KOPT-K1 (cell line): ENCODE results near the gene MYO18B.

Source experiments
- H3K27ac ChIP-seq: fragments of 200-600 bp; sonication (generic); 2 replicates; pipeline ENCODE4 v1.5.1; 2016; ENCODE audit warnings: antibody characterized with exemption, mild to moderate bottlenecking, low read depth, low read length; ENCODE audit not compliant: poor library complexity, severe bottlenecking
- H3K36me3 ChIP-seq: fragments of 200-600 bp; sonication (generic); 2 replicates; pipeline ENCODE4 v1.5.1; 2017; ENCODE audit warnings: antibody characterized with exemption, mild to moderate bottlenecking, low read length, moderate library complexity; ENCODE audit not compliant: insufficient read depth
- H3K9me3 ChIP-seq: fragments of 200-600 bp; sonication (generic); 2 replicates; pipeline ENCODE4 v1.5.1; 2017; ENCODE audit warnings: antibody characterized with exemption, low read length, mild to moderate bottlenecking; ENCODE audit not compliant: insufficient read depth, poor library complexity, severe bottlenecking

The MYO18B gene

DNA sequence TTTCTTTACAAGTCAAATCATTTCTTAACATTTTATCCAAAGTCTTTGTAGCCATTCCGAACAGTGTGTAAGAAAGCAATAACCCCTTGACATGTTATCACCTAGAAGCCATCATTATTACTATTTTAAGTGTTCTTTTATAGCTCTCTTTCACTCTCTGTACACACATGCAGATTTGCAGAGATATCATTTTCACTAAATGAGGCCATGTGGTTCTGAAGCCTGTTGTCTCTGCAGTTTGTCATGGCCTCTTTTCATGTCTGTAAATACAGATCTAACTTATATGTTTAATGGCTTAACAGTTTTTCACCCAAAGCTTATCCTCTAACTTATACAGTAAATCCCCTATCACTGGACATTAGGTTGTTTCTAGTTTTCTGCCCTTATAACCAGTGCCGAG is 166.8 kb downstream of the MYO18B start:
- no peak overlapping the region for H3K27ac ChIP-seq
- H3K9me3 ChIP-seq, result no peaks in the 10 kb centered on the region
- peaks cover 100% of the 10 kb centered on the region for H3K36me3 ChIP-seq

DNA sequence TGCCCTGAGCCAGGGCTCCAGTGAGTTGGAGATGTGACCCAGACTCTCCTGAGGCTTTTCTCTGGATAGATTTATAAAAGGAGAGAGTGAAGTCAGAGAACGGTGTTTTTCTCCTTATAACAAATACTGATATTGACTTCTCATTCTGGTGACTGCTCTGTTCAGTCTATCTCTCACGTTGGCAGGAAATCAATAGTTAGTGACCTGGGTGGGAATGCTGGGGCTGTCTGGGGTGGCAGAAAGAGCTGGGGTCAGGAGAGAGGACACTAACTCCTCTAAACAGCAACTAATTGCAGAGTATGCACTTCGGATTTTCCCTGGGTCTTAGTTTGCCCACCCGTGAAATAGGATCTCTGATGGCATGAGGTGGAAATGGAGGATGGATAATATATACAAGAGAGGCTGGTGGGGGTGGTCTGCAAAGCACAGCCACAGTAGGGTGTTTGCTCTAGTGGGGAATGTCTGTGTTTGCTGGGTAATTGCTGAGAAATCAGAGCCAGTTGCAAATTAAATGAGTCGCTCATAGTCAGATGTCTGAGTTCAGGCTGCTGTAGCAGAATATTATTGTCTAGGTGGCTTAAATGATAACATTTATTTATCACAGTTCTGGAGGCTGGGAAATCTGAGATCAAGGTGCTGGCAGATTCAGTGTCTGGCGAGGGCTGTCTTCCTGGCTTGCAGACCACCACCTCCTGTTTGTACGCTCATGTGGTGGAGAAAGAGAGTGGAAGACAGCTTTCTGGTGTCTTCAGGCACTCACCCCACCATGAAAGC is 167.8 kb downstream of the MYO18B start:
- H3K36me3 ChIP-seq, result peaks cover 100% of the 10 kb centered on the region
- no peak overlapping the region for H3K27ac ChIP-seq
- H3K9me3 ChIP-seq, result no peaks in the 10 kb centered on the region

DNA sequence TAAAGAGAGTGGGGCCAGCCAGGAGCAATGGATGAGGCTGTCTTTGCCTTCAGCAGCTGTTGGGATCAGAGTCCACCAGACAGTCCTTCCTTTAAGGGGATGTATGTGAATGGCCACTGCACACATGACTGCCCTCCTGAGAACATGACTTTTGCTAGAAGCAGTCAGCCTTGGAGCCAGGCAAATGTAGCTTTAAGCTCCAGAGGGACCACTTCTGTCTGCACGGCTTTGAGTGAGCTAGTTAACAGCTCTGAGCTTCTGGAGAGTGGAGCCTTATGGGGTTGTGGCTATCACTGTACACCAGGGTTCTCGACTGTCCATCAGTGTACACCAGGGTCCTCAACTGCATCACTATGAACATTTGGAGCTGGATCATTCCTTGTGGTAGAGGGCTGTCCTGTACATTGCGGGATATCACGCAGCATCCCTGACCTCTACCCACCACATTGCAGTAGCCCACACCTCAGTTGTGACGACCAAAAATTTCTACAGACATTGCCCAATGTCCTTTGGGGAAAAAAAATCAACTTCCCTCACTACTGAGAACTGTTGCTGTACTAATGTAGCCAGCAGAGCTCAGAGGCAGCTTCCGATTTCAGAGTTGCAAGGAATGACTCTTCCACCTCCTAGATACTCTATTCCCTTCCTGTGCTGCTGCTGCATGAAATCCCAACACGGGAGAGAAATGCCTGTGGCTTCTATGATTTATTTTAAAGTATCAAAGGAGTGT is 169.4 kb downstream of the MYO18B start:
- Histone ChIP-seq H3K36me3 (peaks cover 99% of the 10 kb centered on the region), H3K27ac (no peak overlapping the region), H3K9me3 (no peaks in the 10 kb centered on the region)

DNA sequence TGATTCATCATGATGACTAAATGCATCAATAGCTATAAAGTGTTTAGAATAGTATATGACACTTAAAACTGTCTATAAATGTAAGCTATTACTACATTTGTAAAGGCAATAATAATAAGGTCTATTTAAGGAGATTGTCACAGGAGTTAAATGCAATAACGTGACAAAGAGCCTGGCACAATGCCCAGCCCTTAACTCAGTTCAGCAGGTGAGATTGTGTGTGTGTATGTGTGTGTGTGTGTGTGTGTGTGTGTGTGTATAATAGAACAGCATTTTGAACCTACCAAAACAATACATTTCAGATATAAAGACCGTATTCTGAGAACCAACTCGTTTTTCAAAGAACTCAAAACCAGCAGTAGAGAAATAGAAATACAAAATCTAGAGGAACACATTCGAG is 177.5 kb downstream of the MYO18B start:
- Histone ChIP-seq H3K36me3 (peaks cover 99% of the 10 kb centered on the region), H3K9me3 (no peaks in the 10 kb centered on the region), H3K27ac (no peak overlapping the region)

DNA sequence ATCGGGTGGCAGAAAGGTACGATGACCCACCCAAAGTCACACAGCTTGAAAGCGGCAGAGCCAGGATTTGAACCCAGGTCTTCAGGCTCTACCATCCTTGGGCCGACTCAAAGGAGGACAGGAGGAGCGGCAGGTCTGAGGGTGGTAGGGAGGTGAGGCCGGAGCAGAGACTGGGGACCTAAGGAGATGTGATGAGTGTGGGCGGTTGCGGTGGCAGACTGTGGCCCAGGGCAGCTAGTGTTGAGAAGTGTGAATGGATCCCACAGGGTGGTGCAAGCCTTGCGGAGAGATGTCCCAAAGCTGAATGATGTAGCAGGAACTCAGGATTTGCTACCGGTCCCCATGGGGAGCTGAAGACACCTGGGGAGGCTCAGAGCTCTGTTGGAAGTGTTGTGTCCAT is 180.2 kb downstream of the MYO18B start:
- Histone ChIP-seq H3K27ac (no peak overlapping the region), H3K9me3 (no peaks in the 10 kb centered on the region), H3K36me3 (peaks cover 99% of the 10 kb centered on the region)

DNA sequence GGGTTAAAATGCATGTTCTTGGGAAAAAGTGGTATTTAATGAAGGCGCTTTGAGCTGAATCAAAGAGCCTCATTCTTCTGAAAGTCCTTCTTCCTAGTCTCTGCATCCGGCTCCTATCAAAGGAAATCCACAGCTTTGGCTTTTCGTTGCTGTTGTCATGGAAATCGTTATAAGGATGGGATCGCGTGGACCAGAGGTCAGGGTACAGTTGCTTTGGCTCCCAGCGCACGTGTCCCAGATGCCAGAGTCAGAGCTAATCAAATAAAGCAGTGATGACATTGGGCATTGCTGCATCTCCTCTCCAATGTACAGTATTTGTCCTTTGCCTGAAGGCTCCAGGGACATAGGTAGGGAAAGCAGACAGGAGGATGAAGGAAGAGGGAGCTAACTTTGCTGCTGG is 181.9 kb downstream of the MYO18B start:
- no peak overlapping the region for H3K27ac ChIP-seq
- H3K9me3 ChIP-seq, result no peaks in the 10 kb centered on the region
- peaks cover 99% of the 10 kb centered on the region for H3K36me3 ChIP-seq

DNA sequence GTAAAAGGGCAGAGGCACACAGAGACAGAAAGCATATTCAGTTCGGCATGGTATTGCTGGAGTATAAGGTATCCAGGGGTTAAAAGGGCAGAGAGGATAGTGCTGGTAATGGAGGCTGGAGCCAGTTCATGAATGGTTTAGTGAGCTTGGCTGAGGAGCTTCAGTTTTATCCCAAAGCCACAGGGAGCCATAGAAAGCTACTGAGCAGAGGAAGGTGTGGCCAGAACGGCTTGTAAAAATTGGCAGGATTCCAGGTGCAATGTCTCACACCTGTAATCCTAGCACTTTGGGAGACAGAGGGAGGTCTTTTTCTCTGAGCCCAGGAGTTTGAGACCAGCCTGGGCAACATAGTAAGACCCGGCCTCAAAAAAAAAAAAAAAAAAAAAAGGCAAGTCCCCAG is 186.1 kb downstream of the MYO18B start:
- peaks cover 99% of the 10 kb centered on the region for H3K36me3 ChIP-seq
- no peaks in the 10 kb centered on the region for H3K9me3 ChIP-seq
- H3K27ac ChIP-seq, result no peak overlapping the region

DNA sequence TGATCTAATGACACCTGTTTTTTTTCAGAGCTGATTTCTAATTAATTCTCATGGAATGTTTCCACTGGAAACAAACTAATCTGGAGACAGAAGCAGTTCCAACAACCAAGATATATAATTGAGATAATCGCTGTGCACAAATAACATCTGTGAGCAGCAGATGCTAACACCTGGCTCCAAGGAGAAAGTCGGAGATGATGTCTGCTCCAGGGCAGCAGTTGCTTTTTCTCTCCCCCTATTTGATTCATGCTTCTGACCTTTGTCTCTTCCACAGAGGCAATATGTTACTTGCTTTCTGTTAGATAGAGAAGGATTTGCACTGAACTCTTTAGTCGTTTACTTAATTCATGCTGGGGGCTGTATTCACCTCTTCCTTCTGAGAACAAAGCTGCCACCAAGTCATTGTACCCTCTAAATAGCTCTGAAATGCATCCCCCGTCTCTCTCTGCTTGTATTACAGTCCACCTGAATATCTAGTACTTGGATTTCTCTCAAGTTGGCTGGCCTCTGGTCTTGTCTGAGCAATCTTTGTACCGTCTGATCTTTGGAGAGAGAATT is 187.4 kb downstream of the MYO18B start:
- Histone ChIP-seq H3K9me3 (no peaks in the 10 kb centered on the region), H3K27ac (no peak overlapping the region), H3K36me3 (peaks cover 99% of the 10 kb centered on the region)

DNA sequence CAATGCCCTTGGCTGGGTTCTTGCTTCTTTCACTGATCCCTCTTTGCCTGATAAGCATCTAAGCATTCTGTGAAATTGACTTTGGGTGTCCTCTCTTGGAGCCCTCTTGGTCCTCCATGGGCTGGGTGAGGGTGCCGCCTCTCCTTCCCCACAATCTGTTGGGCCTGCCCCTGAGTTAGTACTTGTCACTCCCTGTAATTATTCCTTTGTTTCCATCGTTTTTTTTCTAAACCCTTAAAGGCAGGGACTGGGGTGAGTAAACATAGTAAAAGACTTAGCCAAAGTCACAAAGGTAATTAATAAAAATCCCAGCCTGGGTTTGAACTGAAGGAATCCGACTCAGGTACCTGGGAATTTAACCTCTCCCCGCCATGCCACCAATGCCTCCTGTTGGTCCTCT is 188.1 kb downstream of the MYO18B start:
- peaks cover 99% of the 10 kb centered on the region for H3K36me3 ChIP-seq
- H3K27ac ChIP-seq, result no peak overlapping the region
- no peaks in the 10 kb centered on the region for H3K9me3 ChIP-seq

DNA sequence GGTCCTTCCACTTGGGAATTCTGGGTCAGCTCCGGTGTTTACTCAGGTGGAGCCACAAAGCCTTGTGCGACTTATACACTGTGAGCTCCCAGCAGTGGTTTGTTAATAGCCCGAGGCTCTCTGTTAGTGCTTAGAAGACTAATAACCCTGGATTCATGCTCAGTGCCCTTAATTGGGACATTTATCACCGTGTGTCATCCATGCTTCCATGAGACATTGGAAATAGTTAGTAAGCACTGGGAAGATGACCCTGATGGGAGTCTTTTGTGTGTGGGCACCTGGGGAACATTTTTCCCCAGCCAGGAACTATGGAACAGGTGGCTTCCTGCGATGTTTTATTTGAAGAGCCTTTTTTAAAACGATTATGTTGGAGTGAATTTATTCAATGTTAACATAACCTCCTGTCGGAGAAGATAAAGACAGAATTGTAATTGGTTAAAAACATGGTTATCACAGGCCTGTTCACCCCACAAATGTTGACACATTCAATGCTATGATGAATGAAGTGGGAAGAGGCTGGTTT is 188.9 kb downstream of the MYO18B start:
- Histone ChIP-seq H3K9me3 (no peaks in the 10 kb centered on the region), H3K27ac (no peak overlapping the region), H3K36me3 (peaks cover 100% of the 10 kb centered on the region)

DNA sequence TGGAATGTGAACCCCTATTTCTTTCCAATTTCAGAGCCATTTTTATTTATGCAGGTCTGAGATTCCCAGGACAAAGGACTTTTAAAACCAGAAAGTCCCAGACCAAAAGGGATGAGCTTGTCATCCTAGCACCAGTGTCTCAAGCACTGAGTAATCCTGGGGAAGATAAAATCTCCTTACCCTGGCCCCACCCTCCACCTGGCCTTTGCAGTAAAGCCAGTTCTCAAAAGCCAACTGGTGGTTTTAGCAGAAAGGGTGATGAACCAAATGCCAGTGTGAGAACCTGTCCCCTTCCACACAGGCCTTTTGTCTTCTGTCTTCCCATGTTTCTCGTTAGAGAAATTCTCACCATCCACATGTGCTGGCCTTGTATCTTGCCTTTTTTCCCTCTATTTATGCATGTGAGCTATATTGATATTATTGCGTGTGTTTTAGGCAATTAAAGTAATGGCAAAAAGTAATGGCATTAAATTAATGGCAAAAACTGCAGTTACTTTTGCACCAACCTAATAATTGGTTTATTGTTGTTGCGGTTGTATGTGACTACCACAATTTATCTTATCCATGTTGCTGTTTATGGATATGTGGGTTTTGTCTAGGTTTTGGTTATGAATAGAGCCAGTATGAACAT is 191.3 kb downstream of the MYO18B start:
- Histone ChIP-seq H3K9me3 (no peaks in the 10 kb centered on the region), H3K36me3 (peaks cover 100% of the 10 kb centered on the region), H3K27ac (no peak overlapping the region)

DNA sequence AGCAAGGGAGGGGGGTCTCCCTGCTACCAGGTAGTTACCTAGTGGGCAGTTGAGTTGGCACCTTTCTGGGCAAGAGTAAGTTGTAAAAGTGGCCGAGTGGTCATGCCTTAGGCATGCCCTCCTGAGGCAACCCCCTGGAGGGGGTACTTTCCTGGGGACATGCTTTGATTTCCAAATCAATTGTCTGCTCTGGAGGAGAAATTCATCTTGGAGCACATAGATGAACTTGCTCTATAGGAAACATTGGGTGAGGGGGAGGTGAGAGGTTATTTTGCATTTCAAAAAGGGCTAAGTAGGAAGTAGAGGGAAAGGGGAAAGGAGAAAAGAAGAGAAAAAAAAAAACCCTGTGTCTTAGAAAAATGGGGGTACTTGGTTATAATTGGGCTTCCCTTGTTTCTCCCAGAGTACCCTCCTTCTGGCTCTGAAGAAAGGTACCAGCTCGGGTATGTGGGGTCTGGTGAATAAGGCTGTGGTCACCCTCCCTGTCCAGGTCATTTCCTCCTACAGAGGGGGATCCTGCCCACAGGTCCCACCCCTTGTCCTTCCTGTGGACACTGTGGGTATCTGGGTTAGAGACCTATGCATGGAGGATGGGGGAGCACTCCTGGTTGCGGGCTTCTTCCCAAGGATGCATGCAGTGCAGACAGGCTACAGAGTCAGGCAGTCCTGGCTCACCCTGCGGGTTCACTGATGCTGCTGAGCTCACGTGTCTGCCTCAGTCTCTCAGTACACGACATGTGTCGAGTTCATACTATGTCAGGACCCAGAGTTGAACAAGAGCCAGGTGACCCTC is 193.5 kb downstream of the MYO18B start:
- Histone ChIP-seq H3K9me3 (no peaks in the 10 kb centered on the region), H3K36me3 (peaks cover 100% of the 10 kb centered on the region), H3K27ac (no peak overlapping the region)

DNA sequence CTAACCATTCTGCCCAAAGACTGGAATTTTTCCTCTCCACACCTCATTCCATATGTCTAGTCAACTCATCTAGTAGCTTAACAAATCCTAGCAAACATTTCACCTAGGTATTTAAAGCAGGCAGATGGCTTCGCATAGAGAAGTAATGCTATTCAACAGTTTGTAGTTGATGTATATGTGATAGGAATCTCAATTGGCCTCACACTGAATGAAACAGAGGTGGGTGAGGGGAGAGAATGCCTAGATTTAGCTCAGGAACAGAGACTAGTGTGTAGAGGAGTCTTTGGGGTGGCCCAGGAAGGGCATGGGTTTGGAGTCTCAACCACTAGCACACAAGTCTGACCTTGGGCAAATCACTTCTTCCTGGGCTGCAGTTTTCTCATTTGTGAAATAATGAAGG is 196.2 kb downstream of the MYO18B start:
- H3K36me3 ChIP-seq, result peaks cover 100% of the 10 kb centered on the region
- no peak overlapping the region for H3K27ac ChIP-seq
- H3K9me3 ChIP-seq, result no peaks in the 10 kb centered on the region

DNA sequence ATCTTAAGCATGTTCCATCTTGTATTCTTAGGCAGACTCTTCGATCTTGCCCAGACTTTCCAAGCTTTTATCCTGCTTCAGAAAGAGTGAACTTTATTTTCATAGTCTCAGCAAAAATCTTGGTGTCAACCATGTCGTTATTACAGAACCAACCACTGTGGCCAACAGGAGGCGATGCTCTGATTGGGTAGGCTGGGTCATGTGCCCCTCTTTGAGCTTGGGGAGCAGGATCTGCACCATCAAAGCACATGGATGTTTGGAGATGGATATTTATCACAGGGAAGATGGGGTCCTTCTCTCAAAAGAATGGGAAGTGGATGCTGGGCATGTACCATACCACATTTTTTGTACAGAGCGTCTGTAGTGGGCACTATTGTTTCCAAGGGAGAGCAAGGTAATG is 197.4 kb downstream of the MYO18B start:
- Histone ChIP-seq H3K9me3 (no peaks in the 10 kb centered on the region), H3K36me3 (peaks cover 100% of the 10 kb centered on the region), H3K27ac (no peak overlapping the region)
